Keratinocyte (primary cell): ENCODE results near the gene ANKUB1.

Source experiments
- EZH2 ChIP-seq: IDR thresholded peaks from one replicate; pipeline ENCODE4 v1.6.1; 2012; ENCODE audit warnings: inconsistent platforms, mild to moderate bottlenecking, low read length, moderate library complexity
- TF ChIP-seq, protein P1 (sequence below), 3 experiments: IDR thresholded peaks in 1 of 3; conservative IDR thresholded peaks in 1 of 3; optimal IDR thresholded peaks in 1 of 3; 2 replicates in 2 of 3; 3 replicates in 1 of 3; pipeline versions ENCODE3 to v1.5.1; 2011; ENCODE audit warnings: low read length in 3 of 3, mild to moderate bottlenecking in 3 of 3, moderate library complexity in 2 of 3, control low read depth in 1 of 3, inconsistent platforms in 1 of 3; ENCODE audit not compliant: insufficient read depth in 2 of 3; ENCODE audit errors: extremely low read depth in 1 of 3

DNA sequence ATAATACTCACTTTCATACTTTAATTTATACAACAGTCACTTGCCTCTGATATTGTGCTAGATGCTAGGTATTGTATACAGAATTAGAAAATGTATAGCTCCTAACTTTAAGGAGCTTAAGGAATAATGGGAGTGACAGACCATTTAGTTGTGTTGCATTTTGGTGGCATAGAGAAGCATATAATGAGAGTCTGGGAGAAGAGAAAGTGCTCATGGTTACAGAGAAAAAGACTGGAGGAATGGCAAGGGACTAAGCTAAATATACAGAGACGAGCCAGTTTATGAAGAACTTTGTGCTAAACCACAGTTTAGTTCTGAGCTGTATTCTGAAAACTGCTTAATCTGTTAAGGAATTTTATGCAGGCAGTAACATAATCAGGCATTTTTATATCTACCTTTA is 27.1 kb upstream of the ANKUB1 start:
- no peak for TF ChIP-seq EZH2
- TF ChIP-seq, protein P1, sequence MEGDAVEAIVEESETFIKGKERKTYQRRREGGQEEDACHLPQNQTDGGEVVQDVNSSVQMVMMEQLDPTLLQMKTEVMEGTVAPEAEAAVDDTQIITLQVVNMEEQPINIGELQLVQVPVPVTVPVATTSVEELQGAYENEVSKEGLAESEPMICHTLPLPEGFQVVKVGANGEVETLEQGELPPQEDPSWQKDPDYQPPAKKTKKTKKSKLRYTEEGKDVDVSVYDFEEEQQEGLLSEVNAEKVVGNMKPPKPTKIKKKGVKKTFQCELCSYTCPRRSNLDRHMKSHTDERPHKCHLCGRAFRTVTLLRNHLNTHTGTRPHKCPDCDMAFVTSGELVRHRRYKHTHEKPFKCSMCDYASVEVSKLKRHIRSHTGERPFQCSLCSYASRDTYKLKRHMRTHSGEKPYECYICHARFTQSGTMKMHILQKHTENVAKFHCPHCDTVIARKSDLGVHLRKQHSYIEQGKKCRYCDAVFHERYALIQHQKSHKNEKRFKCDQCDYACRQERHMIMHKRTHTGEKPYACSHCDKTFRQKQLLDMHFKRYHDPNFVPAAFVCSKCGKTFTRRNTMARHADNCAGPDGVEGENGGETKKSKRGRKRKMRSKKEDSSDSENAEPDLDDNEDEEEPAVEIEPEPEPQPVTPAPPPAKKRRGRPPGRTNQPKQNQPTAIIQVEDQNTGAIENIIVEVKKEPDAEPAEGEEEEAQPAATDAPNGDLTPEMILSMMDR (optimal IDR thresholded peaks at IDR 0.05 in 1 of 3, IDR thresholded peaks at IDR 0.05 in 1 of 3, conservative IDR thresholded peaks at IDR 0.05 in 1 of 3; ENCODE audit: extremely low read depth in 1 of 3, insufficient read depth in 2 of 3, low read length in 3 of 3) = no peak
